Measurements from ENCODE around the gene KLF17. TPM values are rescaled to one million over a fixed set of nuclear protein-coding genes. Genes with fewer than 3 reads are reported as not detected.

The KLF17 gene
- total and polyA plus RNA-seq, 2 of the 8 experiments (the other 6 are each of a cell fraction or from before 2014, with no cell fraction given) = not detected

DNA sequence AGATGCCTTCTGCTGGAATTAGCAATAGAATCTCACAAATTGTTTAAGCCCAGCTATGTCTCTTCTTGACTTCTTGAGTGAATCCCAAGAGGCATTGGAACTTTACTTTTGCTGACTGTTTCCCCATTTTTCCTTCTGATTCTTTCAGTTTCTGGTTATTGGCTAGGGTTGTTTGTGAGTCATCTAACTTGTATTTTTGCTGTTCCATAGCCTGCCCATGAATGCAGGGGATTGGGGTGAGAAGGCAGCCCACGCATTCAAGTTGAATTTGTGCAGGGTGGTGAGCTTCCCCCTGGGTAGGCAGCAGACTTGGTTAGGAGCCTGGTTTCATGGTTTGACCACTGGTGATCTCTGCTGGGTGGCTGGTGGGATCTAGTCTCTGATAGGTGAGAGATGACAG is 10.4 kb upstream of the KLF17 start:
- TF ChIP-seq ASH2L (IDR thresholded peaks at IDR 0.05; ENCODE audit: low read length) (no peak), RFX5 (IDR thresholded peaks at IDR 0.05; ENCODE audit: borderline replicate concordance, low read depth, low read length) (no peak)
- H2BK120ac ChIP-seq (replicated peaks; ENCODE audit: low read depth, low read length) = no peak overlapping the region
- no peaks in the 10 kb centered on the region for H3K4me1 ChIP-seq (replicated peaks in 1 of 4; ENCODE audit: control insufficient read depth in 3 of 4, insufficient read depth in 4 of 4, low read length in 3 of 4)
- no peaks in the 10 kb centered on the region for H3K23me2 ChIP-seq (ENCODE audit: low read depth, low read length)
- H2AK5ac ChIP-seq (ENCODE audit: low read depth, low read length) = no peak overlapping the region
- no peak overlapping the region for H2BK5ac ChIP-seq (ENCODE audit: low read depth, low read length)
- H3K27ac ChIP-seq (ENCODE audit: low read depth, low read length) = no peak overlapping the region
- H4K91ac ChIP-seq (replicated peaks; ENCODE audit: insufficient read length, low read length) = no peak overlapping the region
- no peaks in the 10 kb centered on the region for H3K79me2 ChIP-seq (ENCODE audit: control insufficient read depth in 1 of 2, insufficient read depth in 2 of 2, low read length in 2 of 2)
- WGBS, 2 experiments (ENCODE audit: extremely low coverage in 1 of 2, insufficient coverage in 1 of 2, insufficient read length in 1 of 2, insufficient replicate concordance in 2 of 2, low coverage in 1 of 2, low lambda C conversion rate in 2 of 2, missing lambda C conversion rate in 1 of 2) = 100% methylated on average over 1 of the region's 1 CpG; no CpG with 5 or more reads in 1 of the 2 experiments
- no peak overlapping the region for H2AFZ ChIP-seq (ENCODE audit: low read length)
- H2BK15ac ChIP-seq (ENCODE audit: low read length) = no peak overlapping the region
- H3K79me1 ChIP-seq (ENCODE audit: low read depth, low read length) = no peaks in the 10 kb centered on the region
- no peak for DNase-seq (ENCODE audit: low read depth in 1 of 2, low spot score in 2 of 2)
- no peak overlapping the region for H4K5ac ChIP-seq (ENCODE audit: insufficient read length, low read depth, low read length)
- POLR2A ChIA-PET (ENCODE audit: partially characterized antibody) = no interaction called here
- H3K14ac ChIP-seq (ENCODE audit: insufficient read length) = no peak overlapping the region
- H3K9me3 ChIP-seq (ENCODE audit: insufficient read depth in 2 of 2, low read depth in 1 of 2, low read length in 1 of 2) = no peaks in the 10 kb centered on the region
- H3K36me3 ChIP-seq (ENCODE audit: control insufficient read depth in 2 of 4, insufficient read depth in 4 of 4, low read length in 3 of 4) = no peaks in the 10 kb centered on the region
- no peak overlapping the region for H3K56ac ChIP-seq (replicated peaks; ENCODE audit: insufficient read length, low read depth, low read length)
- FAIRE-seq = no peak
- peaks cover 0 to 2% (median 0%) of the 10 kb centered on the region in 4 experiments; a peak in 1 of 7 replicates for H3K27me3 ChIP-seq (replicated peaks in 1 of 4; ENCODE audit: control insufficient read depth in 3 of 4, extremely low read depth in 1 of 4, insufficient read depth in 3 of 4, low read length in 3 of 4)
- H4K20me1 ChIP-seq (replicated peaks in 1 of 2; ENCODE audit: control insufficient read depth in 1 of 2, insufficient read depth in 2 of 2, low read length in 2 of 2) = no peaks in the 10 kb centered on the region
- no peak overlapping the region for H2BK20ac ChIP-seq (ENCODE audit: low read length)
- H3K9ac ChIP-seq (replicated peaks in 1 of 4; ENCODE audit: extremely low read depth in 1 of 4, low read depth in 3 of 4, low read length in 3 of 4) = no peak overlapping the region
- 0 out of 2 replicates have a peak overlapping the region, but pooled peaks have one; percentile 71 for H2BK12ac ChIP-seq (ENCODE audit: low read depth, low read length)
- H3K4me3 ChIP-seq (ENCODE audit: extremely low read depth in 1 of 4, insufficient read depth in 2 of 4, low read depth in 3 of 4, low read length in 4 of 4) = no peak overlapping the region
- no peak overlapping the region for H3K4me2 ChIP-seq (ENCODE audit: insufficient read depth in 1 of 2, low read depth in 2 of 2, low read length in 2 of 2)
- CTCF ChIA-PET (ENCODE audit: partially characterized antibody) = interaction anchor here (1.4 to 2.6 kb wide), 2 partner anchors 15 to 206 kb away, joined by 5 to 9 read pairs; no protein-coding TSS in a partner anchor
- no peak overlapping the region for H3K4ac ChIP-seq (replicated peaks; ENCODE audit: insufficient read length, low read depth, low read length)
- H4K8ac ChIP-seq (ENCODE audit: extremely low read depth, insufficient read depth, low read length) = no peak overlapping the region
- no peak overlapping the region for H3K23ac ChIP-seq (ENCODE audit: insufficient read length)
- H3K18ac ChIP-seq (ENCODE audit: extremely low read depth, low read length) = no peak overlapping the region

Data from H1 (cell line).